ENCODE measurements around the gene SYS1.
A peak's percentile ranks its signal among the peaks of the same experiment; 100 is the strongest.

The SYS1 gene

DNA sequence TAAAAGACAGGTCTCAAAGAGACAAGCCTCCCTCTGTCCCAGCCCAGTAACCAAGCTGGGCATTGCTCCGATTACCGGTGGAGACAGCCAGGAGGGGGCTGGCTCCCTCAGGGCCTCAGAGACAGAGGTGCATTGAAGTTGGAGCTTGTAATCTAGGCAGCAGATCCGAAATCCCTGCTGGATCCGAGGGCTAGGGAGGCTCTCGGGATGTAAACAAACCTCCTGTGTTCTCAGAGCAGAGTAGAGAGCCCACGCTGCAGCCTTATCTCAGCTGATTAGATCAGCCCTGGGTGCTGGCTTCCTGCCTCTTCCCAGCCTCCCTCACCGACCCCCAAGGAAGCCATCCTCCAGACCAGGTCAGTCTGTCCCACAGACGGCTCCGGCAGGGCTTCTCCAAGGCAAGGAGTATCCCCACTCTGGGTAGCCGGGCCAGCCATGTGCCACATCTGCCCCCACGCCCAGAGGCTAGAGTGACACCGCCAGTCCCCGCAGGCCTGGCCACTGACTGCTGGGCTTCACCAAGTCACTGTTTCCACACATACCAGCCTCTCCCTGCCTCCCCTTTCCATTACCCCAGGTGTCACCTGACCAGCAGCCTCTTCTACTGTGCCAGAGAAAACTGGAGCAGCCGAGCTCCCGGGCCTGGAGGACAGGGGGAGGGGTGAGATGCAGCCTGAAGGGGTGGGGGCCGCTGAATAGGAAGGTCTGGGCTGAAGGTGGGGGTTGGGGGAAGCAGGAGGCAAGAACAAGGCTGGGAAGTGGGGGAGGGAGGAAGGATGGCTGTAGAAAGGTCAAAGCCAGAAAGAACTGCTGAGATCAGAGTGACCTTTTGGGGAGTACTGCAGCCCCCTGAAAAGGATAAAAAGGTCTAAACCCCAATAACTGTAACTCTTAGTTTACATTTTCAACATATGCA, 20.8 kb upstream of the SYS1 start:
- peak; percentile 30 for ATAC-seq
- TF ChIP-seq ZFP3 (CRISPR knock-in tag; IDR thresholded peaks at IDR 0.05): 0 out of 2 replicates have a peak, but pooled peaks have one; percentile 22
- TF ChIP-seq, protein P1, sequence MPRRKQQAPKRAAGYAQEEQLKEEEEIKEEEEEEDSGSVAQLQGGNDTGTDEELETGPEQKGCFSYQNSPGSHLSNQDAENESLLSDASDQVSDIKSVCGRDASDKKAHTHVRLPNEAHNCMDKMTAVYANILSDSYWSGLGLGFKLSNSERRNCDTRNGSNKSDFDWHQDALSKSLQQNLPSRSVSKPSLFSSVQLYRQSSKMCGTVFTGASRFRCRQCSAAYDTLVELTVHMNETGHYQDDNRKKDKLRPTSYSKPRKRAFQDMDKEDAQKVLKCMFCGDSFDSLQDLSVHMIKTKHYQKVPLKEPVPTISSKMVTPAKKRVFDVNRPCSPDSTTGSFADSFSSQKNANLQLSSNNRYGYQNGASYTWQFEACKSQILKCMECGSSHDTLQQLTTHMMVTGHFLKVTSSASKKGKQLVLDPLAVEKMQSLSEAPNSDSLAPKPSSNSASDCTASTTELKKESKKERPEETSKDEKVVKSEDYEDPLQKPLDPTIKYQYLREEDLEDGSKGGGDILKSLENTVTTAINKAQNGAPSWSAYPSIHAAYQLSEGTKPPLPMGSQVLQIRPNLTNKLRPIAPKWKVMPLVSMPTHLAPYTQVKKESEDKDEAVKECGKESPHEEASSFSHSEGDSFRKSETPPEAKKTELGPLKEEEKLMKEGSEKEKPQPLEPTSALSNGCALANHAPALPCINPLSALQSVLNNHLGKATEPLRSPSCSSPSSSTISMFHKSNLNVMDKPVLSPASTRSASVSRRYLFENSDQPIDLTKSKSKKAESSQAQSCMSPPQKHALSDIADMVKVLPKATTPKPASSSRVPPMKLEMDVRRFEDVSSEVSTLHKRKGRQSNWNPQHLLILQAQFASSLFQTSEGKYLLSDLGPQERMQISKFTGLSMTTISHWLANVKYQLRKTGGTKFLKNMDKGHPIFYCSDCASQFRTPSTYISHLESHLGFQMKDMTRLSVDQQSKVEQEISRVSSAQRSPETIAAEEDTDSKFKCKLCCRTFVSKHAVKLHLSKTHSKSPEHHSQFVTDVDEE (CRISPR knock-in tag; IDR thresholded peaks at IDR 0.05): 0 out of 2 replicates have a peak, but pooled peaks have one; percentile 47
- no peak for TF ChIP-seq TOX (CRISPR knock-in tag; IDR thresholded peaks at IDR 0.05; ENCODE audit: borderline replicate concordance)
- TF ChIP-seq BACH2 (CRISPR knock-in tag; IDR thresholded peaks at IDR 0.05; ENCODE audit: borderline replicate concordance): no peak
- 0 out of 2 replicates have a peak, but pooled peaks have one; percentile 8 for TF ChIP-seq ISL1 (CRISPR knock-in tag; IDR thresholded peaks at IDR 0.05)
- TF ChIP-seq SNAI2 (CRISPR knock-in tag; IDR thresholded peaks at IDR 0.05): peak; percentile 67
- TF ChIP-seq ZNF565 (CRISPR knock-in tag; conservative IDR thresholded peaks at IDR 0.05; ENCODE audit: low read depth): no peak
- no peak for TF ChIP-seq TCF4 (CRISPR knock-in tag; IDR thresholded peaks at IDR 0.05; ENCODE audit: borderline replicate concordance)
- TF ChIP-seq OSR1 (CRISPR knock-in tag; IDR thresholded peaks at IDR 0.05): no peak
- TF ChIP-seq CSDC2 (CRISPR knock-in tag; IDR thresholded peaks at IDR 0.05): 0 out of 2 replicates have a peak, but pooled peaks have one; percentile 62
- no peak for TF ChIP-seq ESRRG (CRISPR knock-in tag; IDR thresholded peaks at IDR 0.05)
- no peak for TF ChIP-seq ZC3H10 (CRISPR knock-in tag; IDR thresholded peaks at IDR 0.05)
- TF ChIP-seq, protein P2, sequence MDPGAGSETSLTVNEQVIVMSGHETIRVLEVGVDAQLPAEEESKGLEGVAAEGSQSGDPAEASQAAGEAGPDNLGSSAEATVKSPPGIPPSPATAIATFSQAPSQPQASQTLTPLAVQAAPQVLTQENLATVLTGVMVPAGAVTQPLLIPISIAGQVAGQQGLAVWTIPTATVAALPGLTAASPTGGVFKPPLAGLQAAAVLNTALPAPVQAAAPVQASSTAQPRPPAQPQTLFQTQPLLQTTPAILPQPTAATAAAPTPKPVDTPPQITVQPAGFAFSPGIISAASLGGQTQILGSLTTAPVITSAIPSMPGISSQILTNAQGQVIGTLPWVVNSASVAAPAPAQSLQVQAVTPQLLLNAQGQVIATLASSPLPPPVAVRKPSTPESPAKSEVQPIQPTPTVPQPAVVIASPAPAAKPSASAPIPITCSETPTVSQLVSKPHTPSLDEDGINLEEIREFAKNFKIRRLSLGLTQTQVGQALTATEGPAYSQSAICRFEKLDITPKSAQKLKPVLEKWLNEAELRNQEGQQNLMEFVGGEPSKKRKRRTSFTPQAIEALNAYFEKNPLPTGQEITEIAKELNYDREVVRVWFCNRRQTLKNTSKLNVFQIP (CRISPR knock-in tag; IDR thresholded peaks at IDR 0.05; ENCODE audit: borderline replicate concordance, low read depth): no peak
- TF ChIP-seq, protein P3, sequence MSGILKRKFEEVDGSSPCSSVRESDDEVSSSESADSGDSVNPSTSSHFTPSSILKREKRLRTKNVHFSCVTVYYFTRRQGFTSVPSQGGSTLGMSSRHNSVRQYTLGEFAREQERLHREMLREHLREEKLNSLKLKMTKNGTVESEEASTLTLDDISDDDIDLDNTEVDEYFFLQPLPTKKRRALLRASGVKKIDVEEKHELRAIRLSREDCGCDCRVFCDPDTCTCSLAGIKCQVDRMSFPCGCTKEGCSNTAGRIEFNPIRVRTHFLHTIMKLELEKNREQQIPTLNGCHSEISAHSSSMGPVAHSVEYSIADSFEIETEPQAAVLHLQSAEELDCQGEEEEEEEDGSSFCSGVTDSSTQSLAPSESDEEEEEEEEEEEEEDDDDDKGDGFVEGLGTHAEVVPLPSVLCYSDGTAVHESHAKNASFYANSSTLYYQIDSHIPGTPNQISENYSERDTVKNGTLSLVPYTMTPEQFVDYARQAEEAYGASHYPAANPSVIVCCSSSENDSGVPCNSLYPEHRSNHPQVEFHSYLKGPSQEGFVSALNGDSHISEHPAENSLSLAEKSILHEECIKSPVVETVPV (CRISPR knock-in tag; IDR thresholded peaks at IDR 0.05): no peak
- TF ChIP-seq RARB (CRISPR knock-in tag; IDR thresholded peaks at IDR 0.05): no peak
- TF ChIP-seq GLIS3 (CRISPR knock-in tag; IDR thresholded peaks at IDR 0.05): 0 out of 2 replicates have a peak, but pooled peaks have one; percentile 20
- TF ChIP-seq ZNF70 (CRISPR knock-in tag; IDR thresholded peaks at IDR 0.05): 0 out of 2 replicates have a peak, but pooled peaks have one; percentile 21
- TF ChIP-seq ARNTL (CRISPR knock-in tag; IDR thresholded peaks at IDR 0.05; ENCODE audit: borderline replicate concordance, low read depth): no peak
- no peak for TF ChIP-seq ZNF8 (CRISPR knock-in tag; IDR thresholded peaks at IDR 0.05)
- TF ChIP-seq ZFP30 (CRISPR knock-in tag; IDR thresholded peaks at IDR 0.05): no peak
- TF ChIP-seq, protein P4, sequence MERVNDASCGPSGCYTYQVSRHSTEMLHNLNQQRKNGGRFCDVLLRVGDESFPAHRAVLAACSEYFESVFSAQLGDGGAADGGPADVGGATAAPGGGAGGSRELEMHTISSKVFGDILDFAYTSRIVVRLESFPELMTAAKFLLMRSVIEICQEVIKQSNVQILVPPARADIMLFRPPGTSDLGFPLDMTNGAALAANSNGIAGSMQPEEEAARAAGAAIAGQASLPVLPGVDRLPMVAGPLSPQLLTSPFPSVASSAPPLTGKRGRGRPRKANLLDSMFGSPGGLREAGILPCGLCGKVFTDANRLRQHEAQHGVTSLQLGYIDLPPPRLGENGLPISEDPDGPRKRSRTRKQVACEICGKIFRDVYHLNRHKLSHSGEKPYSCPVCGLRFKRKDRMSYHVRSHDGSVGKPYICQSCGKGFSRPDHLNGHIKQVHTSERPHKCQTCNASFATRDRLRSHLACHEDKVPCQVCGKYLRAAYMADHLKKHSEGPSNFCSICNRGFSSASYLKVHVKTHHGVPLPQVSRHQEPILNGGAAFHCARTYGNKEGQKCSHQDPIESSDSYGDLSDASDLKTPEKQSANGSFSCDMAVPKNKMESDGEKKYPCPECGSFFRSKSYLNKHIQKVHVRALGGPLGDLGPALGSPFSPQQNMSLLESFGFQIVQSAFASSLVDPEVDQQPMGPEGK (CRISPR knock-in tag; IDR thresholded peaks at IDR 0.05; ENCODE audit: borderline replicate concordance): no peak
- TF ChIP-seq, protein P5, sequence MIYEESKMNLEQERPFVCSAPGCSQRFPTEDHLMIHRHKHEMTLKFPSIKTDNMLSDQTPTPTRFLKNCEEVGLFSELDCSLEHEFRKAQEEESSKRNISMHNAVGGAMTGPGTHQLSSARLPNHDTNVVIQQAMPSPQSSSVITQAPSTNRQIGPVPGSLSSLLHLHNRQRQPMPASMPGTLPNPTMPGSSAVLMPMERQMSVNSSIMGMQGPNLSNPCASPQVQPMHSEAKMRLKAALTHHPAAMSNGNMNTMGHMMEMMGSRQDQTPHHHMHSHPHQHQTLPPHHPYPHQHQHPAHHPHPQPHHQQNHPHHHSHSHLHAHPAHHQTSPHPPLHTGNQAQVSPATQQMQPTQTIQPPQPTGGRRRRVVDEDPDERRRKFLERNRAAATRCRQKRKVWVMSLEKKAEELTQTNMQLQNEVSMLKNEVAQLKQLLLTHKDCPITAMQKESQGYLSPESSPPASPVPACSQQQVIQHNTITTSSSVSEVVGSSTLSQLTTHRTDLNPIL (CRISPR knock-in tag; IDR thresholded peaks at IDR 0.05; ENCODE audit: low read depth): no peak
- no peak for TF ChIP-seq PPARA (CRISPR knock-in tag; IDR thresholded peaks at IDR 0.05; ENCODE audit: borderline replicate concordance)

Measured in SK-N-SH treated with all-trans-retinoic acid at 6 μM for 48 hours (cell line).